Measurements from ENCODE around the gene PF4V1.

Gene PF4V1

GRCh38 chr4:73874386-73874785 is 21.3 kb downstream of the PF4V1 start:
- Histone ChIP-seq H3K27me3 (ENCODE audit: control insufficient read depth, insufficient read depth, low read length) (no peaks in the 10 kb centered on the region), H3K4me1 (ENCODE audit: control insufficient read depth, insufficient read depth, low read length) (peaks cover 6% of the 10 kb centered on the region), H3K9ac (ENCODE audit: low read length) (no peak overlapping the region), H3K36me3 (ENCODE audit: control insufficient read depth, insufficient read depth, low read length) (no peaks in the 10 kb centered on the region), H3K4me3 (ENCODE audit: low read length) (no peak overlapping the region), H3K9me3 (ENCODE audit: control insufficient read depth, low read length) (no peaks in the 10 kb centered on the region)

DNA sequence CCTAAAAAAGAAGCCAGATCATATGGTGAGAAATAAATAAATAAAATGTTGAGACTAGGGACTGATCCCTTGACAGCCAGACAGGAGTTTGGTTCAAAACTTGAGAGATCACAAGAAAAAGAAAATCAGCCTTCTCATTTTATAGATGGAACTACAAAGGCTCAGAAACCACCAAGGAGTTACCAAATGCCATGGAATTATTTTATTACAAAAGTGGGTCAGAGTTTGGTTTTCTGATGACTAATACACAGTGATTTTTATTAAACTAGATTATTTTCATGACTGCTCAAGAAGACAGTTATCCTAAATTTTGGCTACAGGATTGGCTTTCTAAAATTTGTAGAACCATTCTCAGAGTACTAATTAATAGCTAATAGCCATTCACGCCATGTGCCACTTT is 22.3 kb downstream of the PF4V1 start:
- H3K4me3 ChIP-seq (ENCODE audit: low read length) = no peak overlapping the region
- H3K9ac ChIP-seq (ENCODE audit: low read length) = no peak overlapping the region
- no peaks in the 10 kb centered on the region for H3K4me1 ChIP-seq (ENCODE audit: control insufficient read depth, insufficient read depth, low read length)
- no peaks in the 10 kb centered on the region for H3K36me3 ChIP-seq (ENCODE audit: control insufficient read depth, insufficient read depth, low read length)
- H3K9me3 ChIP-seq (ENCODE audit: control insufficient read depth, low read length) = no peaks in the 10 kb centered on the region
- H3K27me3 ChIP-seq (ENCODE audit: control insufficient read depth, insufficient read depth, low read length) = no peaks in the 10 kb centered on the region

DNA sequence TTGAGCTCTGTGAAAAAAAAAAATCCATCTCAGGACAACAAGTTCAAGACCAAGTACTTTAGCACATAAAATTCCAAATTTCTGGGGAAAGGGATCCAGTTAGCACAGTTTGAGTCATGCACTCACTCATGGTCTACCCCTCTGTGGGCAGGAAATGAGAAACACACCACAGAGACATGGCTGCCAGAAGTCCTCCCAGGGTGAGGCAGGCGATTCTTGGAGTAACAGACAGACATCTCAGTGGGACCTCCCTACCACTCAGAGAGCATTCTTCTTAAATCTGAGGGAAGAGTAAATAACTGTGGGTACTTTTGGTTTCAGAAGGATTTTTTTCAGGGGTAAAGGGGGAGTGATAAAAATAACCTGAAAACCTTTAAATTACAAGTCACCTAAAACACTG is 30.2 kb downstream of the PF4V1 start:
- no peaks in the 10 kb centered on the region for H3K27me3 ChIP-seq (ENCODE audit: control insufficient read depth, insufficient read depth, low read length)
- no peaks in the 10 kb centered on the region for H3K4me1 ChIP-seq (ENCODE audit: control insufficient read depth, insufficient read depth, low read length)
- no peaks in the 10 kb centered on the region for H3K36me3 ChIP-seq (ENCODE audit: control insufficient read depth, insufficient read depth, low read length)
- H3K9me3 ChIP-seq (ENCODE audit: control insufficient read depth, low read length) = no peaks in the 10 kb centered on the region
- no peak overlapping the region for H3K9ac ChIP-seq (ENCODE audit: low read length)
- no peak overlapping the region for H3K4me3 ChIP-seq (ENCODE audit: low read length)

- H3K36me3 ChIP-seq (ENCODE audit: control insufficient read depth, insufficient read depth, low read length) = no peaks in the 10 kb centered on the region
- no peak overlapping the region for H3K4me3 ChIP-seq (ENCODE audit: low read length)
- H3K9ac ChIP-seq (ENCODE audit: low read length) = no peak overlapping the region
- no peaks in the 10 kb centered on the region for H3K9me3 ChIP-seq (ENCODE audit: control insufficient read depth, low read length)
- H3K27me3 ChIP-seq (ENCODE audit: control insufficient read depth, insufficient read depth, low read length) = no peaks in the 10 kb centered on the region
- no peaks in the 10 kb centered on the region for H3K4me1 ChIP-seq (ENCODE audit: control insufficient read depth, insufficient read depth, low read length)
Measured at GRCh38 chr4:73885574-73886267, 32.6 kb downstream of the PF4V1 start.

GRCh38 chr4:73891326-73891725 is 38.2 kb downstream of the PF4V1 start:
- H3K9me3 ChIP-seq (ENCODE audit: control insufficient read depth, low read length) = no peaks in the 10 kb centered on the region
- H3K27me3 ChIP-seq (ENCODE audit: control insufficient read depth, insufficient read depth, low read length) = no peaks in the 10 kb centered on the region
- H3K4me3 ChIP-seq (ENCODE audit: low read length) = no peak overlapping the region
- no peaks in the 10 kb centered on the region for H3K36me3 ChIP-seq (ENCODE audit: control insufficient read depth, insufficient read depth, low read length)
- H3K9ac ChIP-seq (ENCODE audit: low read length) = no peak overlapping the region
- H3K4me1 ChIP-seq (ENCODE audit: control insufficient read depth, insufficient read depth, low read length) = peaks cover 7% of the 10 kb centered on the region

DNA sequence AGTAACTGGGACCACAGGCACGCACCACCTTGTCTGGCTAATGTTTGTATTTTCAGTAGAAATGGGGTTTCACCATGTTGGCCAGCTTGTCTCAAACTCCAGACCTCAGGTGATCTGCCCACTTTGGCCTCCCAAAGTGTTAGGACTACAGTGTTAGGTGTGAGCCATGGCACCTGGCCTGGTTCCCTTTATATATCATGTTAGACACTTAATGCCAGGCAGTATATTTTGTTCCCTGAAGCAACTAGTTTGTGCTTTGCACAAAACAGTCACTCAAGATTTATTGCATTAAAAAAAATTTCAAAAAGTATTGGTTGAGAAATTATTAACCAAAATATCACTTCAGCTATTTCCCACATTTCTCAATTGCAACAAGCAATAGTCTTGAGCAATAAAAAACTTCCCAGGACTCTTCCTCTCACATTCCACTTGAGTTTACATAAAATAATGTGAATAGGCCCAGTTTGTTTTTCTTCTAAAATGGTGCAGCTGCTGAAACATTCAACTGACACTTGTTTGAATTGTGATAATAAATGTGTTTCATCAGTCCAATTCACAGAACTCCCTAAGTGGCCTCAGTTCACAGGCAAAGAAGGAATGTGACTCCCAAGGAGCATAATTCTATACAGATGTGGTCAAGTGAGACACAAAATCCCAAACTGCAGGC is 38.8 kb downstream of the PF4V1 start:
- no peaks in the 10 kb centered on the region for H3K27me3 ChIP-seq (ENCODE audit: control insufficient read depth, insufficient read depth, low read length)
- no peaks in the 10 kb centered on the region for H3K9me3 ChIP-seq (ENCODE audit: control insufficient read depth, low read length)
- H3K4me1 ChIP-seq (ENCODE audit: control insufficient read depth, insufficient read depth, low read length) = peaks cover 7% of the 10 kb centered on the region
- no peaks in the 10 kb centered on the region for H3K36me3 ChIP-seq (ENCODE audit: control insufficient read depth, insufficient read depth, low read length)
- H3K9ac ChIP-seq (ENCODE audit: low read length) = no peak overlapping the region
- H3K4me3 ChIP-seq (ENCODE audit: low read length) = no peak overlapping the region

DNA sequence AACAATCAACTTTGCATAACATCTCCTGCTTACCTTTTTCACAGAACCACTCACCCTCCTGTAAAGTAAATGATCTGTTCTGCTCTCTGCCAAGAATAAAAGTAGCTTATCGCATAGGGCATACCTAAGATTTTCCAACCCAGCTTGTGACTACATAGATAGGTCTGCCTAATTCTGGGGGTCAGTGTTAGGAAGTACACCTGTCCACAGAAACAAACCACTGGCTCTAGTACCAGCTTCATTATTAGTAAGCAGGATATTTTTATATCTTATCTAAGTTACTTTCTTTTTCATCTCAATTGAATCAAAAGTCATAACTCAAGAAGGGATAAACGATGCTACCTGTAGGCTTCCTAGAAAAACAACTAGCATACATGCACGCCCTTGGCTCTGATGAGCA is 39.9 kb downstream of the PF4V1 start:
- H3K4me1 ChIP-seq (ENCODE audit: control insufficient read depth, insufficient read depth, low read length) = peaks cover 7% of the 10 kb centered on the region
- H3K27me3 ChIP-seq (ENCODE audit: control insufficient read depth, insufficient read depth, low read length) = no peaks in the 10 kb centered on the region
- no peak overlapping the region for H3K9ac ChIP-seq (ENCODE audit: low read length)
- no peaks in the 10 kb centered on the region for H3K36me3 ChIP-seq (ENCODE audit: control insufficient read depth, insufficient read depth, low read length)
- H3K4me3 ChIP-seq (ENCODE audit: low read length) = no peak overlapping the region
- no peaks in the 10 kb centered on the region for H3K9me3 ChIP-seq (ENCODE audit: control insufficient read depth, low read length)

- H3K4me3 ChIP-seq (ENCODE audit: low read length) = no peak overlapping the region
- no peaks in the 10 kb centered on the region for H3K27me3 ChIP-seq (ENCODE audit: control insufficient read depth, insufficient read depth, low read length)
- H3K36me3 ChIP-seq (ENCODE audit: control insufficient read depth, insufficient read depth, low read length) = no peaks in the 10 kb centered on the region
- no peak overlapping the region for H3K9ac ChIP-seq (ENCODE audit: low read length)
- H3K9me3 ChIP-seq (ENCODE audit: control insufficient read depth, low read length) = no peaks in the 10 kb centered on the region
- peaks cover 7% of the 10 kb centered on the region for H3K4me1 ChIP-seq (ENCODE audit: control insufficient read depth, insufficient read depth, low read length)
Measured at GRCh38 chr4:73894001-73894400, 40.9 kb downstream of the PF4V1 start.

DNA sequence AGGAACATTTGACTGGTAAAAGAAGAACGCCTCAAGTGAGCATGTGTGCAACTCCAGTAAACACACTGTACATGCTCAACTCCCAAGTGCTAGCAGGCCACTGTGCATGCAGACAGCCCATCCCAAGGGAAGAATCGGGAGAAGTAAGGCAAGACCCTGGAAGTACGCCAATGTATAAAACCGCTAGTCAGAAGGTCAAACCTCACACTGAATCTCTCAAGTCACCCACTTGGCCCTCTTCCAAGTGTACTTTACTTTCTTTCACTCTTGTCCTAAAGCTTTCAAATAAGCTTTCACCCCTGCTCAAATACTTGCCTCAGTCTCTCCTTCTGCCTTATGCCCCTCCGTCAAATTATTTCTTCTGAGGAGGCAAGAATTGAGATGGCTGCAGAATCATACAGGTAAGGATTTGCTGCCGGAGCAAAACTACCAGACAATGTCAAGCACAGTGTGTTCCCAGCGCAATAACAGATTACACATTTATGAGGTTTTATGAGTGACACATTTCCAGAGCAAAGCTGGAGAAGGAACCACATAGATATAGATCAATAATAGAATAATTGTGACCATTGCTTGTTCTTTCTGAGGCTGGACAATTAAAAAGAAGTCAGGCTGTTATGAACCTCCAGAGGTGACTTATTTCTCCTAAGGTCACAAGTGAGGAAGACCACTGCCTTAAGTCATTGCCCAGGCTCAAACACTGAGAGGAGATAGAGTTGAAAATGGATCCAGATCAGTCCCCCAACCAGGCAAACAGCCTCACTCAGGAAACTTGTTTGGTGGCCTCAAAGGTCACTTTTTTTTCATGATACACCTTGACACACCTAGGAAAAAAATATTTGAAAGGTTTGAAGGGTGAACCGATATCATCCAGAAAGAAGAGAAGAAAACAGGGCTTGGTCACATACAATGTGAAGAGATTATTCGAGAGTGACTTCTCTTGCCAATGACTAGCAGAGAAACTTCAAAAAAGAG is 42.4 kb downstream of the PF4V1 start:
- H3K9ac ChIP-seq (ENCODE audit: low read length) = no peak overlapping the region
- peaks cover 7% of the 10 kb centered on the region for H3K4me1 ChIP-seq (ENCODE audit: control insufficient read depth, insufficient read depth, low read length)
- H3K9me3 ChIP-seq (ENCODE audit: control insufficient read depth, low read length) = no peaks in the 10 kb centered on the region
- no peak overlapping the region for H3K4me3 ChIP-seq (ENCODE audit: low read length)
- H3K36me3 ChIP-seq (ENCODE audit: control insufficient read depth, insufficient read depth, low read length) = no peaks in the 10 kb centered on the region
- no peaks in the 10 kb centered on the region for H3K27me3 ChIP-seq (ENCODE audit: control insufficient read depth, insufficient read depth, low read length)

DNA sequence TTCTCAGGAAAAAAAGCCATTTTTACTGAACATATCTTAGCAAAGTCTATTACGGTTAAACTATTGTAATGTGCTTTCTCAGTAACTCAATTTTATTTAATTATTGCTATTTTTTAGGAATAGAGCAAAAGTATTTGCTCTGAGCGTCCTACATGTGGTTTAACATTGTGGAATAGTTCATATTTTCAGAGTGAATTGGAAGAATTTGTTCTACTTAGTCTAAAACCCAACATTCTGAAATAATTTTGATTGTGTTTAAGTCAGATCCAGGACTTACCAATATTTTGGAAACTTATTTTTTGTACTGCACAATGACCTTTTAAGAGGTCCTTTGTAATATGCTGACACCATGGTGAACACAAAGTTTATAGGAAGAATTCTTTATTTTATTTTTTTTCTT is 43.3 kb downstream of the PF4V1 start:
- Histone ChIP-seq H3K9me3 (ENCODE audit: control insufficient read depth, low read length) (no peaks in the 10 kb centered on the region), H3K4me1 (ENCODE audit: control insufficient read depth, insufficient read depth, low read length) (peaks cover 7% of the 10 kb centered on the region), H3K27me3 (ENCODE audit: control insufficient read depth, insufficient read depth, low read length) (no peaks in the 10 kb centered on the region), H3K36me3 (ENCODE audit: control insufficient read depth, insufficient read depth, low read length) (no peaks in the 10 kb centered on the region), H3K4me3 (ENCODE audit: low read length) (no peak overlapping the region), H3K9ac (ENCODE audit: low read length) (no peak overlapping the region)

DNA sequence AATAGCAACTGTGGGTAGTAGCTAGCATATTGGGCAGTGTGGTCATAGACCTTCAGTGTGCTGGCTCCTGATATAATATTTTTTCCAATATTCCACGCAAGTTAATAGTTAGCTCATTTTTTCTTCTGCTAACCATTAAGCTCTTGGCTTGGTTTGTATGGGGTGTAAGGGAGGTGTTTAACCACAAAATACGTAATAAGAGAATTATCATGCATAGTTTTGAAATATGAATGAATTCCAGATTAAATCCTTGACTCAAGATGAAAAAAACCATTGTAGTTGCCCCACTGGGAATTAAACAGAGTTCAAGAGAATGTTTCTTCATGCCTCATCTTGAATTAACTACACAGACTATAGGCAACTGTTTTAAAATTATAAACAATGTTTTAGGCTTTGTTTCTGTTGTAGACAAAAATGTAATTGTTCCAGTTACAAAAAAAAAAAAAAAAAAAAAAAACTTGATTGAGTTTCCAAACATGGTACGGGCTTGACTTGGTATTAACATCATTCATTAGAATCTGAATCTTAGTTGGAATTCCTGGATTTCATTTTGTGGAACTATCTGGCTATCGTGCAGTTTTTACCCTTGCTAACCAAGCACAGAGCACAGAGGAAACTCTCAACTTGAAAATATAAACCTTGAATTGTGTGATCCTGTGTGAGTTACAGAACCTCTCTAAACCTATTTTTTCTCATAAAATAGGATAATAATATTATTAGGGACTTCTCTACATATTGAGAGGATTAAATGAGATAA is 44.5 kb downstream of the PF4V1 start:
- Histone ChIP-seq H3K27me3 (ENCODE audit: control insufficient read depth, insufficient read depth, low read length) (no peaks in the 10 kb centered on the region), H3K4me1 (ENCODE audit: control insufficient read depth, insufficient read depth, low read length) (peaks cover 7% of the 10 kb centered on the region), H3K9me3 (ENCODE audit: control insufficient read depth, low read length) (no peaks in the 10 kb centered on the region), H3K36me3 (ENCODE audit: control insufficient read depth, insufficient read depth, low read length) (no peaks in the 10 kb centered on the region), H3K9ac (ENCODE audit: low read length) (no peak overlapping the region), H3K4me3 (ENCODE audit: low read length) (no peak overlapping the region)

Measured in mucosa of stomach (tissue), 1 donor.